Kidney glomerular epithelial cell (primary cell): ENCODE data around the gene DNASE1L1.
"Not testable (repeated sequence)": the region's sequence is repeated elsewhere in the genome, so short reads cannot be mapped to it uniquely, and the experiment has no call there.

Source experiments
- DNase-seq: peaks from one replicate; lab custom pipeline; 2025; lab: John Stamatoyannopoulos, UW

DNASE1L1 gene

DNA sequence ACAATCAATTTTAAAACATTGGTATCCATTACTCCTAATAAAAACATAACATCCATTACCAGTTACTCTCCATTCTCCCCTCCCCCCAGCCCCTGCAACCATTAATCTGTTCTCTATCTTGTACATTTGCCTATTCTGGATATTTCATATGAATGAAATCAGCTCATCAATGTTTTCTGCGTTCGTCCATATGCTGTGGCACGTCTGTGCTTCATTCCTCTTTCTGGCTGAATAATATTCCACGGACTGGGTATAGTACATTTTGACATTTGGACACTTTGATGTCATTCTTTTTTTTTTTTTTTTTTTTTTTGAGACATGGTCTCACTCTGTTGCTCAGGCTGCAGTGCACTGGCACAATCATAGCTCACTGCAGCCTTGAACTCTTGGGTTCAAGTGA, 5.2 kb downstream of the DNASE1L1 start:
- DNase-seq, result no peak

DNA sequence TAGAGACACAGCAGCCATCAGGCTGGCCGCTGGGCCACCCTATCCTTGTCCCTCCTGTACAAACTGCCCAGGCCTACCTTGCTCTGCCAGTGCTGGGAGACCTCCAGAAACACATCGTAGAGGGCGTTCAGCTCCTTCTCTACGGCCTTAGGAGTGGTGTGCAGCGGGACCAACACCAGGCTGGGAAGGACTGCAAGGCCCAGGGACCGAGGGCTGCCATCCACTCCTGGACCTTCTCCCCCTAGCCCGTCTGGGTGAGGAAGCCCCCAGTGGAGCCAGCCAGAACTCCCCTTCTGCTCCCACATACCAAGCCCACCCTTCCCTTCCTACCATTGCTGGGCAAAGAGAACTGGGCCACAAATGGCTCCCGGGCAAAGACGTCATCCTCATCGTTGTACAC, 5.9 kb downstream of the DNASE1L1 start:
- DNase-seq, result no peak

DNA sequence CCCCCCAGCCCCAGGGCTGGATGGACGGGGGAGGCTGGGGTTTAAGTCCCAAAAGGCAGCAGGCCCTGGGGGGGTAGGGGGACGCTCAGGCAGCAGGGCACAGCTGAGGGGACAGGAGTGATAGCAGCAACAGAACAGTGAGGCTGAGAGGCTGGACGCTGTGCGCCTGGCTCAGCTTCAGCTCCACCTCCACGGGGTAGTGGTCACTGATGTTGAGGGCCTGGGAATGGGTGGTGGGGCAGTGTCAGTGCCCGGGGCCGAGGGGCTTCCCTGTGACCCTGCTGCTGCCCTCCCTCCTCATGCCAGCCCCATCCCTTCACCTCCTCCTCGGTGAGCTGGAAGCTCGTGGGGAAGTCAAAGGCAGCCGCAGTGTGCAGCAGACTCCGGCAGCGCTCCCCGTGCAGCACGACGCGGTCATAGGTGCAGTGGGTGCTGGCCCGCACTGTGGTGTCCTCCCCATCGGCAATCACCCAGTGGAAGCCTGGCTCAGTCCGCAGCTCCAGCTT, 6.4 kb downstream of the DNASE1L1 start:
- no peak for DNase-seq

DNA sequence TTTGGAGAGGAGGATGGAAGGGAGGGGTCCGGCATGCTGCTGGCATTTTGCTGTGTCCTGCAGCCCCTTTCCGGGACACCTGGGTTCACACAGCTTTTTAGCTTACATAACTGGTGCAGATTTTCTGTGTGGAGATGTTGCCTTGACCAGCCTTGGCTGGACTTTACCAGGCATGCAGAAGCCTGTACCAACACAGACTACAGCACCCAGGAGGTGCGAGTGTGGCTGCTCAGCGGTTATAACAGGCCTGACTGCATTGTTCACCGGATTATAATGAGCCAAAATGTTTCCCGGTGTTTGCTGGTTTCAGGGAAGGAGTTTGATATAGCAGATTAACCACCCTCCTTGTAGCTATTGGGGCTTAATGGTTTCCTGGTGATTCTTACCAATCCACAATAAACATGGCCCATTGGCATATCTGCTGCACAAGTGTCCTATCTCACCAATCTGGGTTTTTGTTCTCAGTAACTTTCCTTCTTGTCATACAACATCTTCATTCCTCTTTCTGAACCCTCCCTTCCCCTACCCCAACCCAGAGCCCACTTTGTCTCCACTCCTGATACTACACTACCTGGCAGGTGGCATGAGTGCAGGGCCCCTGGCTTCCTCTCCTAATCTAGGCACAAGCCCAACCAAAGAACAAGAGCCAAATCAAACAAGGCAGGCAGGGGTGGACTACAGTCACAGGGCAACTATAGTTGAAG, 7.0 kb downstream of the DNASE1L1 start:
- DNase-seq, result no peak

- no peak for DNase-seq
Measured at GRCh38 chrX:154401045-154401799, 7.8 kb downstream of the DNASE1L1 start.

DNA sequence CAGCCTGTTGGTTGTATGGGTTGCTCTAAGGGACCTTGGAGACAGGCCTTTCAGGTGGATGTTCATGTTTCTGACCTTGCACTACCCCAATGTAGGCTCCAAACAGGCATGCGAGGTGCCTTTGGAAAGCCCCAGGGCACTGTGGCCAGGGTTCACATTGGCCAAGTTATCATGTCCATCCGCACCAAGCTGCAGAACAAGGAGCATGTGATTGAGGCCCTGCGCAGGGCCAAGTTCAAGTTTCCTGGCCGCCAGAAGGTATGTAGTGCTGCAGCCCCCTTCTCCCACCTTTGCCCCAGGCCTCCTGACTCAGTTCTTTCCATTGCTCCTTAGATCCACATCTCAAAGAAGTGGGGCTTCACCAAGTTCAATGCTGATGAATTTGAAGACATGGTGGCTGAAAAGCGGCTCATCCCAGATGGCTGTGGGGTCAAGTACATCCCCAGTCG, 8.7 kb downstream of the DNASE1L1 start:
- DNase-seq, result not testable (repeated sequence)

DNA sequence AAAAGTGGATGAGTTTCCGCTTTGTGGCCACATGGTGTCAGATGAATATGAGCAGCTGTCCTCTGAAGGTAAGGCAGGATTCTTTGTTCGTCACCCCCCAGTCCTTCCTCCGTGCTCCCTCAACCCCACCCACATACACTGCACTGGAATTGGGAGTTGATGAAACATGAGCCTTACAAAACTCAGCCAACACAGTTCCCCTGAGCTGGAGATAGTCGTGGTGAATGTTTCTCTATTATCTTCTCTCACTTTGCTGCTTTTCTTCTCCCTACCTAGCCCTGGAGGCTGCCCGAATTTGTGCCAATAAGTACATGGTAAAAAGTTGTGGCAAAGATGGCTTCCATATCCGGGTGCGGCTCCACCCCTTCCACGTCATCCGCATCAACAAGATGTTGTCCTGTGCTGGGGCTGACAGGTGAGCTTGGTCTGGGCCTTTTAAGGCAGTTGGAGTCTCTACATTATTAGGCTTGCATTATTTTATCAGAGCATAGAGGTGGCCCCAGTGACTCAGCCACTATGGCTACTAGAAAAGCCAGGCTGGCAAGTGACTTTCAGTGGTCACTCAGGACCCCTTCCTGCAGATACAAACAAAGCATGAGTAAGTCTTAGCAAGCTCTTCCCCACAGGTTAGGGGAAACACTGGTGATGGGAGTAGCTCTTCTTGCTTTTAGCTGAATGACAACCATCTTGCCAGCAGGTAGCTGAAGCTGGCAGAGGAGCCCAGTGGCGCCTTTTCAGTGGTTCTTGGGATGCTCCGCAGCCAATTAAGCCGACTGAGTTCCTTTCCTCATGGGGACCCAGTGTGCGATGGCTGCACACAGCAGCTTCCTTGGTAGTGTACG, 9.3 kb downstream of the DNASE1L1 start:
- no peak for DNase-seq

DNA sequence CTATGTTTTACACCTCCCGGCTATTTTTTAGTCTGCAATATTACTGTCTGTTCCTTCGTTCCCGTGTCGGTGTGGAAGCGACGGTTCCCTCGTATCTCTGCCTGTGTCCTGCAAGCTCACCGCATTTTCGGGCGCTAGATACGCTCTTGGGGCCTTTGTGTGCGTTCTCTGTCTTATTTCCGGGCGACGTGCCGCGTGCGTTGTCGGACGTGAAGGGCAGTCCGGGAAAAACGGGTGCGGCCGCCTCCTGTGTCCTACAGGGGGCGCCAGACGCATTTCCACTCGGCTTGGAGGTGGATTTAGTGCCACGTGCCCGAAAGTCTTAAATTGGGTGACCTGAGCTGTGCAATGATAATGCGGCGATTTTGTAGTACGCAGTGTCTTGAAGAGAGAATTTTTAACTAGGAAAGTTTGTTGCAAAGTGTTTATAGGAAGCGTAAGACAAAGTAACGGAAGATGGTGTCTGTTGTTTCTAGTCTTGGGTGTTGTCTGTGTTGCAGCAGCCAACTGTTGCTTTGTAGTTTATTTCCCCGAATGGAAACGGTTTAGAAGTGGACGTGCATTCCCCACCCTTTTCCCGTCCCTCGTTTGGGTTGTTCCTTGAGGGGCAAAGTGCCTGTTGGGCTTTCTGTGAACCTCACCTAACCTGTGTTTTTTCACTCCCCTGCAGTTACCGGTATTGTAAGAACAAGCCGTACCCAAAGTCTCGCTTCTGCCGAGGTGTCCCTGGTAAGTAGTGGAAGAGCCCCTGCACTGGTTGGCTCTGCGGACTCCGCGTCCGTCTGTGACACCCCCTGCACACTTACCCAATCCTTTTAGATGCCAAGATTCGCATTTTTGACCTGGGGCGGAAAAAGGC, 10.2 kb downstream of the DNASE1L1 start:
- DNase-seq, result peak; percentile 29

DNA sequence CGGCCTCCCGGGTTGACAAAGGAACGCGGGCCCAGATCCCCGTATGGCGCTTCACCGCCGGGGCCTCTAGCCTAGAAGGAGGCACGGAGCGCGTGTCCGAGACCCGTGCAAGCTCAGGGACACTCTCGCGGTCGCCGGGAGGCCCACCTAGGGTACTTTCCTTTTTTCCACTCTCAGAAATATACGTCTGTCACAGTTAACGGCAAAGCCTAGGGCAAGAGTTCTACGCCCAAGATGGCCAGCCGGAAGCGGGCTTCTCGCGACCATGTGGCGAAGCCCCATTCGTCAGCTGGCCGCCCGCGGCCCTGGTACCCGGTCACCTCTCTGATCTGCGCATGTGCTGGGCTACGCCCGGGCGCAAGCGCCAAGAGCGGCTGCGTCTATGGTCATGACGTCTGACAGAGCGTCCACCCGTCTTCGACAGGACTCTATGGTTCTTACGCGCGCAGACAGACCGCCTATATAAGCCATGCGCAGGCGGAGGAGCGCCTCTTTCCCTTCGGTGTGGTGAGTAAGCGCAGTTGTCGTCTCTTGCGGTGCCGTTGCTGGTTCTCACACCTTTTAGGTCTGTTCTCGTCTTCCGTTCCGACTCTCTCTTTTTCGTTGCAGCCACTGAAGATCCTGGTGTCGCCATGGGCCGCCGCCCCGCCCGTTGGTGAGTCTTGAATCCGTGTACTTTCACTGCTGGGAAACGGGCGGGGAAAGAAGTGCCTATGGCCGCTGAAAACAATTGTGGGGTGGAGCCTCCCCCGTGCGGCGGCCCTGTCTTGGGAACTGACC, 11.0 kb downstream of the DNASE1L1 start, which contains the start of gene RPL10:
TSS of gene RPL10 (plus strand) at position 490 of the 780 bp plus-strand sequence. CDS start at position 633, 143 bp downstream.
- DNase-seq, result peak; percentile 88

DNA sequence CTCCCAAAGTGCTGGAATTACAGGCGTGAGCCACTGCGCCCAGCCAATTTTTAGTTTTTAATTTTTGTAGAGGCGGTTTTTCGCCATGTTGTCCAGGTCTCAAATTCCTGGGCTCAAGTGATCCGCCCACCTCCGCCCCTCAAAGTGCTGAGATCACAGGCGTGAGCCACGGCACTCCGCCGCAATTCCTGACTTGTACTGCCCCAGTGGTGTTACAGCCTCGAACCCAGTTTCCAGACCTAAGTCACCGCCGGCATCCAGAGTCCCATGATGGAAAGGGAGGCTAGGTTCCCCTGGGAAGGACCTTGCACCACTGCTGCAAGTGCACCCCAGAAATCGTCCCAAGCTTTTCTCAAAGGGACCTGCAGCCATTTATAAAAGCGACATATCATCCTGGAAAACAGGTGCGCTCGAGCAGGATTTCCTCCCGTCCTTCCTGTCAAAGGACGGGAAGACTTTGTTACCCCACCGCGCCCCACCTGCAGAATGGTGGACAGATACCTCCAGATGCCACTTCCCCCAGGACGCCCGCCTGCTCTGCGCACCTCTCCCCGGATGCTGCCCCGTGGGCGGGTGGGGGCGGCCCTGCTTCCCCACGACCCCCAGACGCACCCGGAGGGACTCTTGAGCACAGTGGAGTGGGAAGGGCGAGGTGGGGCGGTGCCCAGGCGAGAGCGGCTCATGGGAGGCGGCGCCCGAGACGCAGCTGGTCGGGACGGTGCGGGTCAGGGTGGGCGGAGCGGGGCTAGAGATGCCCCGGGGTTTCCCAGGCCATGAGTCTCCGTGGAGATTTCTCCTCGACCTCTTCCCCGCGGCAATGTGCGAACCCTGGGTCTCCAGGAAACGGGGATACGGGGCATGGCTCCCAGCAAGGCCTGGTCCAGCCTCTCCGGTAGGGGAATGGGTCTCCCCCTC, 11.8 kb downstream of the DNASE1L1 start:
- DNase-seq, result no peak

DNA sequence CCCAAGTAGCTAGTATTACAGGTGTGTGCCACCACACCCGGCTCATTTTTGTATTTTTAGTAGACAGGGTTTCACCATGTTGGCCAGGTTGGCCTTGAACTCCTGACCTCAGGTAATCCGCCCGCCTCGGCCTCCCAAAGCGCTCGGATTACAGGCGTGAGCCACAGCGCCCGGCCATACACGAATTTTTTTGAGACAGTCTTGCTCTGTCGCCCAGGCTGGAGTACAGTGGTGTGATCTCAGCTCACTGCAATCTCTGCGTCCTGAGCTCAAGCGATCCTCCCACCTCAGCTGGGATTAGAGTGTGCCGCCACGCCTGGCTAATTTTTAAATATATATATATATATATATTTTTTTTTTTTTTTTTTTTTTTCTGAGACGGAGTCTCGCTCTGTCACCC, 12.7 kb downstream of the DNASE1L1 start:
- DNase-seq, result not testable (repeated sequence)

DNA sequence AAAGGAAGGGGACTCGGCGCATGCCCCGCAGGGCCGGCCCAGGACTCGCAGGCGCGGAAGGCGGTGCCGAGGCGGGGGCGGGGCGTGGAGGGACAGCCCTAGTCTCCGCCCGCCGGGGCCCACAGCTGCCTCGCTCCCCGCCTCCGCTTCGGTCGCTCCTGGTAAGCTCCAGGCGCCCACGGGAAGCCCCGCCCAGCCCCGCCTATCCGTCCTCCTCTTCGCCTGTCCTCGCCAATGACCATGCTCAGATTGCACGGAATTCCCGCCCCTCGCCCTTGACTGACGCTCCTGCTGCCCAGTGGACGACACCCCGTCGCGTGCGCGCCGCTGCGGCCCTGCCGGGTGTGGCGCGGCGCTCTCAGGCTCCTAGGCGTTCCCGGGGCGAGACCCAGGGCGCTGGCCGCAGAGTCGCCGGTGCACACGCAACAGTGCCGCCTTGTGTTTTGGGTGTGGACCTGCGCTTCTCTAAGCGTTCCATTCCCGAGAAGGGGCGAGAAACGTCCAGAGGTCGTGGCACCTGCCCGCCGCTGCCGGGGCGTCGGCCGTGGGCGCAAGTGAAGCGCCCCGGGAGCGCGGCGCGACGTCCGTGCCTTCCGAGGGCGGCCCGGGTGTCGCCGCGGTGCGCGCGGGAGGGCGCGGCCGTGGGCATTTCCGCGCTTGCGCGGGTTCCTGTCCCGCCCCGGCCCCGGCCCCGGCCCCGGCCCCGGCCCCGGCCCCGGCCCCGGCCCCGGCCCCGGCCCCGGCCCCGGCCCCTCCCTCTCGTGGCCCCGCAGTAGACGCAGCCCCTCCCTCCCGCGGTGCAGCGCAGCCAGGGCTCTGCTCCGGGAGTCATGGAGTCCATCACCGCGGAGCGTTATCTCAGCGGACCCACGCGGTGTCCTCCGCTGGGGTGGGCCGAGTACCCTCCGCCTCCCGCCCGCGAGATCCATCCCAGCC, 19.0 kb downstream of the DNASE1L1 start:
- DNase-seq, result not testable (repeated sequence)

- DNase-seq, result not testable (repeated sequence)
Measured at GRCh38 chrX:154388649-154389048, 20.4 kb downstream of the DNASE1L1 start.

- DNase-seq, result not testable (repeated sequence)
Measured at GRCh38 chrX:154388094-154388493, 21.0 kb downstream of the DNASE1L1 start.

DNA sequence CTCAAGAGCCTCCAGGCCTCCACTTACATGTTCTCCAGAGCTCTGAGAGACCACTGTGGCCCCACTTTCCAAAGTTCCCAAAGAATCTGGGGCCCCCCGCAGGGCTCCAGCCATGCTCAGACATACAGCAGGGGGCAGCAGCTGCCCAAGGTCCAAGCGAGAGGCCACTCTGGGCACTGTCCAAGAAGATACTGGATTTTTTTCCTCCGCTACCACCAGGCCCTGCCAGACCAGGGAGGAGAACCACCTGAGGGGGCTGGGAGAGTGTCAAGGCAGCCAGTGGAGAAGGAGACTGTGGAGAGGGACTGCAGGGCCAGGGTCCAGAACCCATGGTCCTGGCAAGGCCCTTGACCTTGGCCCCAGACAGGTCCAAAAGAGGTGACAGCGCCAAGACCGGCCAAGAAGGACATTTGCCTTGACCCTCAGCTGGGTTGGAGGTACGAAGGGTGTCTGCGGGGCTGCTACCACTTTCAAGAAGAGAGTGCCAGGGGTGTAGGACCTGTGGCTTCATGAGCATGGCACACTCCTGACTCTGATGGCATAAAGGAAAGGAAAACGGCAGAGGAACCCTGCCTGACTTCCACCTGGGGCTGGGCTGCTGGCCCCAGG, 24.7 kb downstream of the DNASE1L1 start:
- no peak for DNase-seq

DNA sequence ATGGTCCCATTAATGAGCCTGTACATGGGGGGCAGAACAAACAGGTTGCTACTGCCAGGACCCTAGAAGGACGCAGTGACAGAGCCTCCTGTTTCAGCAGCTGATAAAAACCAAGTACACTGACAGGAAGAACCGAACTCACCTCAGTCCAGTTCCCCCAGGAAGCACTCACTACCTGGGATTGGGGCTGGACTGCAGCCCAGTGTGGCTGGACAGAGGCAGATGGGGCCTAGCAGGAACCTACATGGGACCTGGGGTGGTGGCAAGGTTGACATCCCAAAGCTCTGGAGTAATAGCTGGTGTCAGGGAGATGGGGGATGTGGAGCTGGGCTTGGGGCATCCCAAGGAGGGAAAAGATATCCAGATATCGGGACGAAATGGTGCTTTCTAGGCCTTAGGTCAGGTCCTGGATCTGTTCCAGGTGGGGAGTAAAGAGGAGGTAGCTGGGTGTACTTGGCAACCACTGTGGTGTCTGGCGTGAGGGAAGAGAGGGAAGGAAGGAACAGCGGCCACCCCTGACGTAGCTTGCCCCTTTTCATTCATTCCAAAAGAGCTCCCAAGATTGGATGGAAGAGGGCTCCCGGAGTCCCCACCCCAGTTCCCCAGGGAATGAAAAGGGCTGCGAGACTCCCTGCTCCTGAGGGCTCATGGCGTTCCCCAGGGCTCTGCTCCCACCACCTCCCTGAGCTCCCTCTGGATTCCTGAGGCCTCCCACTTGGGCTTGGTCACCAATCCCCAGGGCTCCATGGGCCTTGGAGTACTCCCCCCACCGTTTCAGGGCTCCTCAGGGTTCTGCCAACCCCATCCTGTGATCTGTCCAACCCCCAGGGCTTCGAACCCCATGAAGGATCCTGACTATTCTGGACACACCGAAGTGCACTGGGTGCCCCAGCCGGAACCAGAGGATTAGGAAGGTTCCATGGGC, 25.4 kb downstream of the DNASE1L1 start:
- no peak for DNase-seq
